Ramos (cell line): ENCODE data around the gene GLIPR1L1.

Source experiments
- in situ Hi-C: fragments of 300-500 bp; cut with MboI; formaldehyde crosslinking; loops from one replicate; pipeline ENCODE4 v1.14.3; 2022; ENCODE audit warnings: low sequenced_read_pairs; ENCODE audit not compliant: unreplicated experiment

The GLIPR1L1 gene

DNA sequence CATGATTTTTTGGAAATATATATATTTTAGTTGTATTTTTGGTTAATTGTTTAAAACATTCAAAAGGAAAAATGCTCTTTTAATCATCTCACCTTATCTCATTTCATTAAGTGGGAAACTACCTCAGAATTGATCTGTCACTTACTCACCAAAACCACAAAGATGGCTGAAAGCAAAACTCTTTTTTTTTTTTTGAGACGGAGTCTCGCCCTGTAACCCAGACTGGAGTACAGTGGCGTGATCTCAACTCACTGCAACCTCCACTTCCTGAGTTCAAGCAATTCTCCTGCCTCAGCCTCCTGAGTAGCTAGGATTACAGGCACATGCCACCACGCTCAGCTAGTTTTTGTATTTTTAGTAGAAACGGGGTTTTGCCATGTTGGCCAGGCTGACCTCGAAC lies 11.7 kb downstream of the GLIPR1L1 start:
- in situ Hi-C loops: loop anchor here (25.0 kb wide), 1 partner anchor 691 kb away; the partner anchor contains the start of gene PHLDA1

DNA sequence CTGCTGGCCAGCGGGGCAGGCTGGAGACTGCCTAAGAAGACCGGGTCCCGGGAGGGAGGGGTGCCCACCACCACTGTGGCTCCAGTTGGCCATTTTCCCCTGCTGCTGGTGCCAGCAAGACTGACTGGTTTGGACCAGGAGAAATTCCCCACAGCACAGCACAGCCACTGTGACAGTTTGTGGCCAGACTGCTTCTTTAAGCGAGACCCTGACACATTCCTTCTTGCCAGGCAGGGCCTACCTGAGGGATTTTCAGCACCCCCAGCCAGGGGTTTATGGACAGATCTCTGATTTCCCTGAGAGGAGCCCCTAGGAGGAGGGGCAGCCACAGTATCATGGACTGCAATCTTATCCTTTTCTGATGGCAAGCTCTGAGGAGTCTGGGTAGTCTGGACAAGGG lies 15.5 kb downstream of the GLIPR1L1 start:
- in situ Hi-C loops: loop anchor here (25.0 kb wide), 1 partner anchor 687 kb away; the partner anchor contains the start of gene PHLDA1

DNA sequence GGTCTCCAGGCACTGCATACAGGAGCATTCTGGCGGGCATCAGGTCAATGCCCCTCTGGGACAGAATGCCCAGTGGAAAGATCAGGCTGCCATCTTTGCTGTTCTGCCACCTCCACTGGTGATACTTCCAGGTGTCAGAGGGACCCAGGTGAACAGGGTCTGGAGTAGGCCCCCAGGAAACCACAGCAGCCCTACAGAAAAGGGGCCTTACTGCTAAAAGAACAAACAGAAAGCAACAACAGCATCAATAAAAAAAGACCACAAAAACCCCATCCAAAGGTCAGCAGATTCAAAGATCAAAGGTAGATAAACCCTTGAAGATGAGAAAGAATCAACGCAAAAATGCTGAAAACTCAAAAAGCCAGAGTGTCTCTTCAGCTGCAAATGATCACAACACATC lies 15.9 kb downstream of the GLIPR1L1 start:
- in situ Hi-C loops: no loop called here

DNA sequence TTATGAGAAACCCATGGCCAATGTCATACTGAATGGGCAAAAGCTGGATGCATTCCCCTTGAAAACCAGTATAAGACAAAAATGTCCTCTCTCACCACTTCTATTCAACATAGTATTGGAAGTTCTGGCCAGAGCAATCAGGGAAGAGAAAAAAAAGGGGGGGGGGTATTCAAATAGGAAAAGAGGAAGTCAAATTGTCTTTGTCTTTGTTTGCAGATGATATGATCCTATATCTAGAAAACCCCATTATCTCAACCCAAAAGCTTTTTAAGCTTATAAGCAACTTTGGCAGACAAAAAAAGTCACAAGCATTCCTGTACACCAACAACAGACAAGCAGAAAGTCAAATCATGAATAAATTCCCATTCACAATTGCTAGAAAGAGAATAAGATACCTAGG lies 19.5 kb downstream of the GLIPR1L1 start:
- in situ Hi-C loops: no loop called here

DNA sequence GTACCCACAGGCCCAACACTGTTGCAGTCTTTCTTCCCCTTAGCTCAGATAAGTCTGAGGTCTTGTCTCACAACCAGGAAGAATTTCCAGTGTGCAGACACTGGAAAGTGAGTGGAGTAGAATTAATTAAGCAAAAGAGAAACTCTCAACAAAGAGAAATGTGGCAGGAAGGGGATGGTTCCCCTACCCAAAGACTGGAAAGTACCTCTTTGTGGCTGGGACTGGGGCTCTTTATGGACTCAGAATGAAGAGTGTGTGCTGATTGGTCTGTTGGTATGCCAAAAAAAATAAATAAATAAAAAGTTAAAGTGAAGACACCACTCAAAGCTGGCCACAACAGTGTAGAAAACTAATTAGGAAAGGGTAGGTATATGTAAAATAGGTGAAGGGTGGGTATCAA lies 26.4 kb downstream of the GLIPR1L1 start:
- in situ Hi-C loops: no loop called here

DNA sequence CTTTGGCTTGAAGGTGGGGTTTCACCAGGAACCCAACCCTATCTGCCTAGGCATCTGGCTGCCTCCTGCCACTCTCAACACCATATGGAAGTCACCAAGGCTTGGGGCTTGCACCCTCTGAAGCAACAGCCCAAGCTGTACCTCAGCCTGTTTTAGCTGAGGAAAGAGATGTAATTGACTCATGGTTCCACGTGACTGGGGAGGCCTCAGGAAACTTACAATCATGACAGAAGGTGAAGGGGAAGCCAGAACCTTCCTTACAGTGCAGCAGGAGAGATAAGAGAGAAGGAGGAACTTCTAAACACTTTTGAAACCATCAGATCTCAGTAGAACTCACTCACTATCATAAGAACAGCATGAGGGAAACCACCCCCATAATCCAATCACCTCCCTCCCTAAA lies 26.9 kb downstream of the GLIPR1L1 start:
- in situ Hi-C loops: no loop called here

DNA sequence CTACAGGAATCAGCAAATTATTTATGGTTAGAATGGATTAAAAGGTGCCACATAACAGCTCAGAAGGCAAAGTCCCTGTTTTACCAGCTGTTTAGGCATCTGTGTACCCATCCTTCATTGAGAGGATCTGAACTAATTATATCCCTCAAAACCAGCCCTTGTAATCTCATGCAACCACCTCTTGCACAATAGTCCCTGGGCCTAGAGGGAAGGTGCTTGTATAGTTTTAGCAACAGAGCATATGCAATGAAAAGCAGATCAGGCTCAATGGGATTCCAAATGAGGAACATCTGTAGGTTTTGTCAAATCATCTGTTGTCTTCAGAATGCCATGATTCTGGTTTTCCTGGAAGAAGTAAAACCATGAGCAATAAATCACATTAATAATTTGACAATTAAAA lies 30.4 kb downstream of the GLIPR1L1 start:
- in situ Hi-C loops: no loop called here

DNA sequence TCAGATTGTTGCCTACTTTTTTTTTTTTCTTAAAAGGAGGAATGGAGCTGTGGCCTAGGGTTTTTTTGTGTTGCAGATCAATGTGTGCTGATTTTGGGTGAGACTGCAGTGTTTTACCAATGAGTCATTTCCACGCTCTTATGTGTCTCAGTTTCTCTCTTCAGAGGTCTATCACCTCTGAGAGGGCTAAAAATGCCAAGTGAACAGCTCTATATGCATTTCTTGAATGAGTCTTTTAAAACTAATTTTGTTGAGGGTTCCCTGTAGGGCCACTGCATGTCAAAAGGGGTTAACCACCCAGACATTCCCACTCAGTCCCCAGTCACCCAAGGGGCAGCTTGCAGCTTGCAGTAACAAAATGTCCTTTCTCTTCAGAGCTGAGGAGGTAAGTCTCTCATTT lies 32.2 kb downstream of the GLIPR1L1 start:
- in situ Hi-C loops: no loop called here

DNA sequence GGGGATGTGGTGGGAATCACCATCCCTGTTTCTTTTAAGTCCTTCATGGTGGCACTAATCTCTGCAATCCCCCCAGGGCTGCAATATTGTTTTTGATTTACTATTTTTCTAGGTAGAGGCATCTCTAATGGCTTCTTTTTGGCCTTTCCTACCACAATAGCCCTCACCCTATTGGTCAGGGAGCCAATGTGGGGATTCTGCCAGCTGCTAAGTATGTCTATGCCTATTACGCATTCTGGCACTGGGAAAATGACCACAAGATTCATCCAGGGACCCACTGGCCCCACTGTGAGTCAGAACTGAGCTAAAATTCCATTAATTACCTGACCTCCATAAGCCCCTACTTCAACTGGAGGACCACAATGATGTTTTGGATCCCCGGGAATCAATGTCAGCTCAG lies 40.5 kb downstream of the GLIPR1L1 start:
- in situ Hi-C loops: no loop called here

DNA sequence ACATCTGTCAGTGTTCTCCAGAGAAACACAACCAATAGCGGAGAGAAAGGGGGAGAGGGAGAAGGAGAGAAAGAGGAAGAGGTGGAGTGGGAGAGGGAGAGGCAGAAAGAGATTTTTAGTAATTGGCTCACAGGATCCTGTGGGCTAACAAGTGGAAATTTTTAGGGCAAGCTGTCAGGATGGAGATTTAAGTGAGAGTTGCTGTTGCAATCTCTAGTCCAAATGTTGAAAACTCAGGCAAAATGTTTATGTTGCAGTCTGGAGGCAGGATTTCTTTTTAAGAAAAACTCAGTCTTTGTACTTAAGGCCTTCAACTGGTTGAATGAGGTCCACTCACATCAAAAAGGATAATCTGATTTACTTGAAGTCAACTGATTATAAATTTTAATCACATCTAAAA lies 43.9 kb downstream of the GLIPR1L1 start:
- in situ Hi-C loops: no loop called here

DNA sequence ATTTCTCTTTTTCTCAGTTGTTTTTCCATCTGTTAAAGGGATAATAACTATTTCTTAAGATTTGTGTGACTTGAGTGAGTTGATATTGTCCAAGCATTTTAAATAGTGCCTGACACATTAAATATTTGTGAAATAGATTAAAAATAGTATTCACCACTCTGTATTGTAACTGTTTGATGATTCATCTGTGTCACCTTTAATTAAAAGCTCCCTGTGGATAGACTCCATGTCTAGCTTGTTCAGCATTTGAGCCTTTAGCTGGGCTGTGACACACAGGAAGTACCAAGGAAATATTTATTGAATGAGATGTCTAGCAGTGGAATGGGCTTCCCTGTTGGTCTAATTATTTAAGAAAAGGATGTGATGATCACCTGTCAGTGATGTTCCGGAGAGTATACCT lies 54.6 kb downstream of the GLIPR1L1 start:
- in situ Hi-C loops: no loop called here

DNA sequence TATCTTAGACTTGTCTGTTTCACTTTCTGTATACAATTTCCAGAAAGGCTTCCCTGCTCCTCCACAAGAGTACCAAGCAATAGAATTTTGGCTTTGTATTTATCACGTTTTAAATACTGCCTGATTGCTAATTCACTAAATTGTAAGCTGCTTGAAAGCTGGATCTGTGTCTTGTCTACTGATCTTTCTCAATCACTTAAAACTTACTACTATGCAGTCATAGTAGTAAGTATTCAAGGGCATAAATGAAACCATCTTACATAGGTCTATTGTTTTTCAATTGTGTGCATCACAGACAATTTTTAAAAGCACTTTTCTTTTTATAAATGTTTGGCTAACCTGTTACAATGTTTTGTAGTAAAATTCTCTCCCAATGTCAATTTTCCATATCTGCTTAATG lies 55.2 kb downstream of the GLIPR1L1 start:
- in situ Hi-C loops: no loop called here

DNA sequence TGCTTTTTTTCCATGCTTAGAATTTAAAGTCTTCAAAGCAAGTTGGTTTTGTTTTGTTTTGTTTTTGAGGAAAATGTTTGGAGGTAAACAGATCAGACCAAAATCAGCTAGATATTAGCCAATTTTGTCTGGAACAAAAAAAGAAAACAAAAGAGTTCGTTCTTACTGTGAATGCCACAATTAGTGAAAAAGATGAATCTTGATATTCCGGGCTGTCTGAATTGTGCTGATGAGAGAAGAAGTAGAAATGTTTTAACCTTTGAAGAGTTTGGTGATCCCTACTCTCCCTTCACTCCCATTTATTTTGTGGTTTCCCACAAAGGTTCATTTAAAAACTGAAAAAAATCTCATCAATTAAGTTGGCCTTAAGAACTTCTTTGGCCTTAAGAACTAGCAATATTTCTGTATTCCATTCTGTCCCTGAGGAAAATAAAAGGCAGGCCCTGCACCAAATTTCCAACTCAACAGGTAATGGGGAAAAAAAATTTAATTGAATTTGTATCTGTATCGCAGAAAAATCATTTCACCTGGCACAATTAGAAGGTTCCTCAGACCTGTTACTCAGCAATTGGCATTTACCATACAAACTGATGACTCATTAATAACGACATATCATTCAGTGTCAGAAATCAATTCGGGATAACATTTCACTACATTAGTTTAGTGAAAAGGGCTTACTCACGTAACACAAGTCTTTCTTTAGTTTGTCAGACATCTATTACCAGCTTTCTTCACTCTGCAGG lies 55.9 kb downstream of the GLIPR1L1 start:
- in situ Hi-C loops: no loop called here

DNA sequence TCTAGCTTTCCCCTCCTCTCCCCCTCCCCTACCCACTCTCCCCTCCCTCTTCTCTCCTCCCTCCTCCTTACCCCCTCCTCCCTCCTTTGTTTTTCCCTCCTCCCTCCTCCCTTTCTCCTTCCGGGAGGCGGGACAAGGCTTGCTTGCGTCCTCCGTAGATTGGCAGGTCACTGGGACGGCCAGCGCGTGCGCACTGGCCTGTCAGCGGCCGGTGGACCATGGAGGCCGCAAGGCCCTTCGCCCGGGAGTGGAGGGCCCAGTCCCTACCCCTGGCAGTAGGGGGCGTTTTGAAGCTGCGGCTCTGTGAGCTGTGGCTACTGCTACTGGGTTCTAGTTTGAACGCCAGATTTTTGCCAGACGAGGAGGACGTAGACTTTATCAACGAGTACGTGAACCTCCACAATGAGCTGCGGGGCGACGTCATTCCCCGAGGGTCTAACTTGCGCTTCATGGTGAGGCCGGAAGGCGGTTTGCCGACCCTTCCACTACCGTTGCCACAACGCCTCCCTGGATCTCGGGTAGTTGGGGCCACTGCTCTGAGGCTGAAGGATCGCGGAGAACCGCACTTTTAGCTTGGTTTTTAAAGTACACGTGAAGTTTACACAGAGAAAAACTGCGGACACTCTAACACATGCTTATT lies 56.5 kb downstream of the GLIPR1L1 start, which contains the start of gene GLIPR1L2:
GLIPR1L2 (plus strand) TSS at position 191 of the 640 bp plus-strand sequence; CDS start at position 219, 28 bp downstream.
- in situ Hi-C loops: no loop called here

DNA sequence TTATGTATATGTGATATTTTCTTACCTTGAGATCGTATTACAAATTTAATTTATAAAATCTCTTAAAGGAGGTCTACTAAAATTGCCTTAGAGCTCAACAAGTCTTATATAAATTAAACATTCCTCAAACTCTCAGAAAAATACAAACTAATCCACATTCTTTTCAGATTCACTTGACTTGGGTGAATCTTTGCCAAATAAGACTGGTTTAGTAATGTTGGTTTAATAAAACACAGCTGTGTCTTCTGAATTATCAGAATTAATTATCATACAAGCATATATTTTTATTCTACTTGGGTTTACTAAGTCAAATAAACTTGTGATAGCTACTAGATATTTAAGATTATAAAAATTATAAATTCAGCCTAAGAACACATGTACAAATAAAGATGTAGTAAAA lies 69.8 kb downstream of the GLIPR1L1 start:
- in situ Hi-C loops: no loop called here

DNA sequence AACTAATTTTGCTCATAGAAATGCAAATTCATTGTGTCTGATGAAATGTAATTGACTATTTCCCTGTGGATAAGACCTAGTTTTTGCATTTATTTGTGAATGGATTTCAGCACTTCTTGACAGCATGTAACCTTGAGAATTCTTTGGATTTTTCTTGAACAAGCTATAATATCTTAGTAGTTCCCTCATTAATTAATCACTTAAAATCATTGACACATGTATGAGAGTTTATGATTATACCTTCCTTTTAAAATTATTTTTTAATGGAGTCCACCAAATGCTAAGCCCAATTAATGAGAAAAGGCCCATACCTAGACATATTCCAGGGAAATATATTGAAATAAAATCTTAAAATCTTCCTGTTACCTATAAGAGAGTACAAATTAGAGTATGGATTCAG lies 73.2 kb downstream of the GLIPR1L1 start:
- in situ Hi-C loops: no loop called here

DNA sequence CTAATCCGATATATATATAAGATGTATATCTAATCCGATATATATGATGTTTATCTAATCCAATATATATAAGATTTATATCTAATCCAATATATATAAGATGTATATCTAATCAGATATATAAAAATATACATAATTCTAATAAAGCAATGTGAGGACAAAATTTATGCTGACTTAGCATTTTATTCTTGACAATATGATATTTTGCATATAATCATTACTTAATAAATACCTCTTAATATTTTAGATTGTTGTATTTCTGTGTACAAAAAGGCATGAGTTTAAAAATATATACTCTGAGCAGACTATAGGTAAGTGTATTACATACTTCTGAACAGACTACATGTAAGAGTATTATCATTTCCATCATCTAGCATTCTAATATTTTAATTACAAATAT lies 75.4 kb downstream of the GLIPR1L1 start:
- in situ Hi-C loops: no loop called here

DNA sequence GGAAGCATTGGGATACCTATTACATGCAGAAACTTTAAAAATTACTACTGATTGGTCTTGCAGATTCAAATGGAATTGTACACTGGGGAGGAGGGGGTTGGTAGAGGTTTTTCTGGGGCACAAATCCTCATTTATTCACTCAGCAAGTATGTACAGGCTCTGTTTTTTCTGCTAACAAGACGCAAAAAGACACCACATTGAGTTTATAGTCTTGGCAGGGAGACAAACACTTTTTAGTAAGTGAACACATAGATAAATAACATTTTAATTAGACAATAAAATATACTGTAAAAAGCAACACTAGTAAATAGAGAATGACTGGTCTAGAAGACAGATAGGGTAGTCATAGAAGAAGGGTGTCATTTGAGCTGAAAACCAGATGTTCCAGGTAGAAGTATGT lies 80.2 kb downstream of the GLIPR1L1 start:
- in situ Hi-C loops: no loop called here

DNA sequence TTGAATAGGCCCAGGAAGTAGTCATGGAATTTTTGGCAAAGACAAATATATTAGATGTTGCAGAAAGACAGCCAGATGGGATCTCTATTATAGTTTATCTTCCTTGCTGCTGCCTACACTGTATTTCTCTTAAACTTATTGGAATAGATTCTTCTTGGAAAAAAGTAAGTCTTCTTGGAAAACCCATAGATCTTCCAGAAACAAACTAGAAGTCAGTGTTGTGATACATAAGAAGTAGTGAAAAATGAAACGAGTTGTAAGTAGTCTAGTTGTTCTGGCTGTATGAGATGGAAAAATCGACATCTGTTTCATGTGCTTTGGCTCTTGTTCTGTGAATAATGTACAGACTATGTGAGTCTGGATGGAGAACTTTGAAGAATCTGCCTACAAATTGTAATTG lies 85.4 kb downstream of the GLIPR1L1 start:
- in situ Hi-C loops: no loop called here
